SK-N-SH treated with all-trans-retinoic acid at 6 μM for 48 hours (cell line): ENCODE results near the gene SYNDIG1L.

Experiments used
- ATAC-seq: fragments of 200-7000 bp; cut with Tn5 transposase; 3 replicates; pipeline ENCODE4 v1.9.1; 2020; ENCODE audit warnings: mild to moderate bottlenecking, moderate library complexity
- ARNTL ChIP-seq: fragments of 450-650 bp; formaldehyde crosslinking; IDR thresholded peaks from 2 replicates; pipeline ENCODE4 v1.5.0; 2020; ENCODE audit warnings: low read depth, mild to moderate bottlenecking, moderate library complexity, borderline replicate concordance
- BACH2 ChIP-seq: fragments of 250-450 bp; sonication (Bioruptor Pico); IDR thresholded peaks from 2 replicates; pipeline ENCODE4 v1.9.0; 2021; ENCODE audit warnings: mild to moderate bottlenecking, borderline replicate concordance
- CREB5 ChIP-seq: fragments of 250-450 bp; sonication (Bioruptor Pico); IDR thresholded peaks from 2 replicates; pipeline ENCODE4 v1.5.1; 2020; ENCODE audit warnings: low read depth, mild to moderate bottlenecking, moderate library complexity
- CSDC2 ChIP-seq: fragments of 250-450 bp; sonication (Bioruptor Pico); IDR thresholded peaks from 2 replicates; pipeline ENCODE4 v1.5.0; 2020; ENCODE audit warnings: mild to moderate bottlenecking, moderate library complexity
- CSRNP3 ChIP-seq: fragments of 250-450 bp; sonication (Bioruptor Pico); IDR thresholded peaks from 2 replicates; pipeline ENCODE4 v1.5.1; 2021; ENCODE audit warnings: mild to moderate bottlenecking, moderate library complexity
- ESRRG ChIP-seq: fragments of 250-450 bp; sonication (Bioruptor Pico); IDR thresholded peaks from 2 replicates; pipeline ENCODE4 v1.6.1; 2021; ENCODE audit warnings: mild to moderate bottlenecking
- GLIS3 ChIP-seq: fragments of 250-450 bp; sonication (Bioruptor Pico); IDR thresholded peaks from 2 replicates; pipeline ENCODE4 v1.5.0; 2020; ENCODE audit warnings: mild to moderate bottlenecking, moderate library complexity
- ISL1 ChIP-seq: fragments of 250-450 bp; sonication (Bioruptor Pico); IDR thresholded peaks from 2 replicates; pipeline ENCODE4 v2.1.2; 2022; ENCODE audit warnings: mild to moderate bottlenecking, moderate library complexity
- OSR1 ChIP-seq: fragments of 250-450 bp; sonication (Bioruptor Pico); IDR thresholded peaks from 2 replicates; pipeline ENCODE4 v1.8.0; 2022; ENCODE audit warnings: moderate library complexity, mild to moderate bottlenecking, inconsistent platforms
- PATZ1 ChIP-seq: fragments of 250-450 bp; sonication (Bioruptor Pico); IDR thresholded peaks from 2 replicates; pipeline ENCODE4 v1.8.0; 2020; ENCODE audit warnings: mild to moderate bottlenecking, moderate library complexity, borderline replicate concordance
- POU6F1 ChIP-seq: fragments of 250-450 bp; sonication (Bioruptor Pico); IDR thresholded peaks from 2 replicates; pipeline ENCODE4 v1.8.0; 2021; ENCODE audit warnings: low read depth, mild to moderate bottlenecking, moderate library complexity, borderline replicate concordance
- PPARA ChIP-seq: fragments of 250-450 bp; sonication (Bioruptor Pico); IDR thresholded peaks from 2 replicates; pipeline ENCODE4 v1.5.0; 2020; ENCODE audit warnings: mild to moderate bottlenecking, borderline replicate concordance
- RARB ChIP-seq: fragments of 250-450 bp; sonication (Bioruptor Pico); IDR thresholded peaks from 2 replicates; pipeline ENCODE4 v1.8.0; 2021; ENCODE audit warnings: mild to moderate bottlenecking, moderate library complexity
- SNAI2 ChIP-seq: fragments of 250-450 bp; sonication (Bioruptor Pico); IDR thresholded peaks from 2 replicates; pipeline ENCODE4 v1.5.0; 2020; ENCODE audit warnings: mild to moderate bottlenecking, moderate library complexity
- TCF4 ChIP-seq: fragments of 250-450 bp; sonication (Bioruptor Pico); IDR thresholded peaks from 2 replicates; pipeline ENCODE4 v1.8.0; 2021; ENCODE audit warnings: mild to moderate bottlenecking, moderate library complexity, borderline replicate concordance
- TOX ChIP-seq: fragments of 250-450 bp; sonication (Bioruptor Pico); IDR thresholded peaks from 2 replicates; pipeline ENCODE4 v1.8.0; 2021; ENCODE audit warnings: mild to moderate bottlenecking, moderate library complexity, borderline replicate concordance
- ZFP3 ChIP-seq: fragments of 250-450 bp; sonication (Bioruptor Pico); IDR thresholded peaks from 2 replicates; pipeline ENCODE4 v1.5.0; 2020; ENCODE audit warnings: mild to moderate bottlenecking, moderate library complexity
- ZFP30 ChIP-seq: fragments of 450-650 bp; formaldehyde crosslinking; IDR thresholded peaks from 2 replicates; pipeline ENCODE4 v1.5.0; 2022; ENCODE audit warnings: mild to moderate bottlenecking, moderate library complexity
- ZNF565 ChIP-seq: fragments of 450-650 bp; formaldehyde crosslinking; conservative IDR thresholded peaks from 2 replicates; pipeline ENCODE4 v1.5.0; 2020; ENCODE audit warnings: low read depth, mild to moderate bottlenecking, moderate library complexity
- ZNF70 ChIP-seq: fragments of 450-650 bp; formaldehyde crosslinking; IDR thresholded peaks from 2 replicates; pipeline ENCODE4 v1.5.0; 2020; ENCODE audit warnings: mild to moderate bottlenecking, moderate library complexity
- ZNF8 ChIP-seq: fragments of 450-650 bp; formaldehyde crosslinking; IDR thresholded peaks from 2 replicates; pipeline ENCODE4 v1.5.0; 2020; ENCODE audit warnings: mild to moderate bottlenecking, moderate library complexity

SYNDIG1L gene

GRCh38 chr14:74380845-74381244 lies 45.2 kb downstream of the SYNDIG1L start:
- TF ChIP-seq SNAI2, result no peak
- TF ChIP-seq ZFP3, result no peak
- no peak for TF ChIP-seq PPARA
- no peak for TF ChIP-seq ISL1 (CRISPR knock-in tag)
- no peak for TF ChIP-seq ZFP30 (CRISPR knock-in tag)
- no peak for TF ChIP-seq ESRRG (CRISPR knock-in tag)
- TF ChIP-seq PATZ1 (CRISPR knock-in tag), result no peak
- TF ChIP-seq, all 23 proteins: peak for 0
- no peak for ATAC-seq

- TF ChIP-seq SNAI2, result no peak
- TF ChIP-seq ISL1 (CRISPR knock-in tag), result no peak
- TF ChIP-seq ESRRG (CRISPR knock-in tag), result no peak
- no peak for TF ChIP-seq ZNF565 (CRISPR knock-in tag)
- no peak for TF ChIP-seq CSRNP3 (CRISPR knock-in tag)
- no peak for TF ChIP-seq ZNF8 (CRISPR knock-in tag)
- no peak for TF ChIP-seq ZFP3
- TF ChIP-seq PPARA, result no peak
- no peak for TF ChIP-seq TCF4 (CRISPR knock-in tag)
- no peak for TF ChIP-seq CSDC2 (CRISPR knock-in tag)
- TF ChIP-seq OSR1, result no peak
- no peak for TF ChIP-seq CREB5 (CRISPR knock-in tag)
- no peak for TF ChIP-seq ZNF70
- TF ChIP-seq TOX (CRISPR knock-in tag), result no peak
- TF ChIP-seq, all 23 proteins: peak for 0
- no peak for ATAC-seq
Measured at GRCh38 chr14:74380172-74380571, 45.8 kb downstream of the SYNDIG1L start.

- TF ChIP-seq ZNF565 (CRISPR knock-in tag), result no peak
- no peak for TF ChIP-seq ZFP30 (CRISPR knock-in tag)
- no peak for TF ChIP-seq CSDC2 (CRISPR knock-in tag)
- no peak for TF ChIP-seq CSRNP3 (CRISPR knock-in tag)
- TF ChIP-seq OSR1, result no peak
- TF ChIP-seq CREB5 (CRISPR knock-in tag), result no peak
- TF ChIP-seq POU6F1 (CRISPR knock-in tag), result no peak
- no peak for TF ChIP-seq PPARA
- TF ChIP-seq BACH2 (CRISPR knock-in tag), result no peak
- no peak for TF ChIP-seq GLIS3 (CRISPR knock-in tag)
- TF ChIP-seq ESRRG (CRISPR knock-in tag), result no peak
- no peak for TF ChIP-seq ZFP3
- no peak for TF ChIP-seq ISL1 (CRISPR knock-in tag)
- TF ChIP-seq PATZ1 (CRISPR knock-in tag), result no peak
- no peak for TF ChIP-seq ARNTL (CRISPR knock-in tag)
- TF ChIP-seq ZNF8 (CRISPR knock-in tag), result no peak
- TF ChIP-seq RARB, result no peak
- no peak for TF ChIP-seq TCF4 (CRISPR knock-in tag)
- TF ChIP-seq TOX (CRISPR knock-in tag), result no peak
- TF ChIP-seq ZNF70, result no peak
- ATAC-seq, result no peak
Measured at GRCh38 chr14:74377976-74378690, 47.9 kb downstream of the SYNDIG1L start.
